ENCODE data around the gene UTY. TPM values are rescaled to one million over a fixed set of nuclear protein-coding genes. Genes with fewer than 3 reads are reported as not detected.

UTY gene
- total RNA-seq (2014; rRNA removed; shearing (Covaris generic)): not detected in 2 replicates

GRCh38 chrY:13479828-13480227, at the start of gene UTY:
Gene UTY, minus strand, starts transcription at chrY:13480033. Its CDS starts 368 bp downstream, at chrY:13479665.
- Histone ChIP-seq H3K27ac (no peak within 1 kb of the TSS), H3K27me3 (no peaks in the 10 kb centered on the region), H3K9me3 (replicated peaks) (no peaks in the 10 kb centered on the region), H3K36me3 (no peaks in the 10 kb centered on the region), H3K4me3 (no peak within 1 kb of the TSS), H3K4me1 (no peaks in the 10 kb centered on the region)
- no peak for DNase-seq

- H3K27me3 ChIP-seq: no peaks in the 10 kb centered on the region
- H3K9me3 ChIP-seq (replicated peaks): no peaks in the 10 kb centered on the region
- H3K36me3 ChIP-seq: no peaks in the 10 kb centered on the region
- H3K4me3 ChIP-seq: no peak overlapping the region
- no peak for DNase-seq
- no peak overlapping the region for H3K27ac ChIP-seq
- H3K4me1 ChIP-seq: no peaks in the 10 kb centered on the region
These were observed 40.6 kb upstream of the UTY start for GRCh38 chrY:13520474-13520873.

GRCh38 chrY:13501215-13501614, 21.4 kb upstream of the UTY start:
- H3K4me3 ChIP-seq: no peak overlapping the region
- DNase-seq: no peak
- H3K9me3 ChIP-seq (replicated peaks): no peaks in the 10 kb centered on the region
- no peaks in the 10 kb centered on the region for H3K36me3 ChIP-seq
- H3K4me1 ChIP-seq: no peaks in the 10 kb centered on the region
- H3K27me3 ChIP-seq: no peaks in the 10 kb centered on the region
- no peak overlapping the region for H3K27ac ChIP-seq

- Histone ChIP-seq H3K4me3 (no peak overlapping the region), H3K4me1 (no peaks in the 10 kb centered on the region), H3K36me3 (no peaks in the 10 kb centered on the region), H3K27me3 (no peaks in the 10 kb centered on the region), H3K9me3 (replicated peaks) (no peaks in the 10 kb centered on the region), H3K27ac (no peak overlapping the region)
- DNase-seq: no peak
These were observed 13.9 kb upstream of the UTY start for GRCh38 chrY:13493737-13494136.

- H3K4me3 ChIP-seq: no peak overlapping the region
- no peak overlapping the region for H3K27ac ChIP-seq
- no peak for DNase-seq
- H3K36me3 ChIP-seq: no peaks in the 10 kb centered on the region
- no peaks in the 10 kb centered on the region for H3K27me3 ChIP-seq
- H3K9me3 ChIP-seq (replicated peaks): no peaks in the 10 kb centered on the region
- H3K4me1 ChIP-seq: no peaks in the 10 kb centered on the region
These were observed 12.6 kb upstream of the UTY start for GRCh38 chrY:13492408-13492807.

GRCh38 chrY:13488738-13489137, 8.9 kb upstream of the UTY start:
- Histone ChIP-seq H3K4me1 (no peaks in the 10 kb centered on the region), H3K9me3 (replicated peaks) (no peaks in the 10 kb centered on the region), H3K36me3 (no peaks in the 10 kb centered on the region), H3K4me3 (no peak overlapping the region), H3K27ac (no peak overlapping the region), H3K27me3 (no peaks in the 10 kb centered on the region)
- DNase-seq: no peak

GRCh38 chrY:13479121-13479711, 617 bp downstream of the UTY start:
- no peak overlapping the region for H3K27ac ChIP-seq
- H3K27me3 ChIP-seq: no peaks in the 10 kb centered on the region
- no peaks in the 10 kb centered on the region for H3K9me3 ChIP-seq (replicated peaks)
- no peaks in the 10 kb centered on the region for H3K36me3 ChIP-seq
- no peaks in the 10 kb centered on the region for H3K4me1 ChIP-seq
- no peak for DNase-seq
- no peak overlapping the region for H3K4me3 ChIP-seq

GRCh38 chrY:13478126-13478785, 1.6 kb downstream of the UTY start:
- Histone ChIP-seq H3K4me1 (no peaks in the 10 kb centered on the region), H3K4me3 (no peak overlapping the region), H3K9me3 (replicated peaks) (no peaks in the 10 kb centered on the region), H3K27me3 (no peaks in the 10 kb centered on the region), H3K27ac (no peak overlapping the region), H3K36me3 (no peaks in the 10 kb centered on the region)
- no peak for DNase-seq

- H3K9me3 ChIP-seq (replicated peaks): no peaks in the 10 kb centered on the region
- H3K27ac ChIP-seq: no peak overlapping the region
- no peaks in the 10 kb centered on the region for H3K36me3 ChIP-seq
- no peaks in the 10 kb centered on the region for H3K4me1 ChIP-seq
- H3K4me3 ChIP-seq: no peak overlapping the region
- H3K27me3 ChIP-seq: no peaks in the 10 kb centered on the region
- DNase-seq: no peak
These were observed 4.8 kb downstream of the UTY start for GRCh38 chrY:13474997-13475396.

GRCh38 chrY:13451572-13451971, 28.3 kb downstream of the UTY start:
- Histone ChIP-seq H3K36me3 (no peaks in the 10 kb centered on the region), H3K27ac (no peak overlapping the region), H3K9me3 (replicated peaks) (no peaks in the 10 kb centered on the region), H3K4me3 (no peak overlapping the region), H3K27me3 (no peaks in the 10 kb centered on the region), H3K4me1 (no peaks in the 10 kb centered on the region)
- DNase-seq: no peak

- Histone ChIP-seq H3K27me3 (no peaks in the 10 kb centered on the region), H3K36me3 (no peaks in the 10 kb centered on the region), H3K4me1 (no peaks in the 10 kb centered on the region), H3K4me3 (no peak overlapping the region), H3K9me3 (replicated peaks) (no peaks in the 10 kb centered on the region), H3K27ac (no peak overlapping the region)
- no peak for DNase-seq
These were observed 29.2 kb downstream of the UTY start for GRCh38 chrY:13450596-13451130.

- Histone ChIP-seq H3K4me1 (no peaks in the 10 kb centered on the region), H3K4me3 (no peak overlapping the region), H3K36me3 (no peaks in the 10 kb centered on the region), H3K9me3 (replicated peaks) (no peaks in the 10 kb centered on the region), H3K27ac (no peak overlapping the region), H3K27me3 (no peaks in the 10 kb centered on the region)
- no peak for DNase-seq
These were observed 34.3 kb downstream of the UTY start for GRCh38 chrY:13445566-13445965.

GRCh38 chrY:13443146-13443545, 36.7 kb downstream of the UTY start:
- no peak overlapping the region for H3K4me3 ChIP-seq
- no peaks in the 10 kb centered on the region for H3K4me1 ChIP-seq
- H3K27me3 ChIP-seq: no peaks in the 10 kb centered on the region
- H3K9me3 ChIP-seq (replicated peaks): no peaks in the 10 kb centered on the region
- no peaks in the 10 kb centered on the region for H3K36me3 ChIP-seq
- DNase-seq: no peak
- no peak overlapping the region for H3K27ac ChIP-seq

- H3K4me1 ChIP-seq: no peaks in the 10 kb centered on the region
- no peaks in the 10 kb centered on the region for H3K36me3 ChIP-seq
- no peaks in the 10 kb centered on the region for H3K9me3 ChIP-seq (replicated peaks)
- DNase-seq: no peak
- H3K4me3 ChIP-seq: no peak overlapping the region
- H3K27me3 ChIP-seq: no peaks in the 10 kb centered on the region
- H3K27ac ChIP-seq: no peak overlapping the region
These were observed 39.0 kb downstream of the UTY start for GRCh38 chrY:13440811-13441210.

GRCh38 chrY:13435968-13436937, 43.6 kb downstream of the UTY start:
- H3K4me1 ChIP-seq: no peaks in the 10 kb centered on the region
- no peaks in the 10 kb centered on the region for H3K9me3 ChIP-seq (replicated peaks)
- H3K4me3 ChIP-seq: no peak overlapping the region
- H3K27me3 ChIP-seq: no peaks in the 10 kb centered on the region
- DNase-seq: no peak
- no peak overlapping the region for H3K27ac ChIP-seq
- H3K36me3 ChIP-seq: no peaks in the 10 kb centered on the region

Data from SJCRH30 (cell line).